Adrenal gland (tissue), 5 donors: ENCODE data around the gene ACACB.

Experiments used
- CTCF ChIP-seq, 6 experiments: fragments of 450-650 bp in 4 of 6; fragments of 200-600 bp in 2 of 6; sonication (generic) in 1 of 6; IDR thresholded peaks; 1 replicate in 5 of 6; 2 replicates in 1 of 6; pipeline versions ENCODE4 v1.5.1 to v1.8.0; 2016 to 2021; ENCODE audit warnings: antibody characterized with exemption in 6 of 6, mild to moderate bottlenecking in 2 of 6, moderate library complexity in 1 of 6
- POLR2A ChIP-seq, 2 donors: fragments of 450-650 bp; IDR thresholded peaks; one replicate each; pipeline ENCODE4 v1.6.1; 2017; ENCODE audit warnings: antibody characterized with exemption in 2 of 2, mild to moderate bottlenecking in 2 of 2, moderate library complexity in 1 of 2
- donor health status: DM: no; HTN: no; CAD: no.

- TF ChIP-seq CTCF (IDR thresholded peaks at IDR 0.05): no peak
- no peak for TF ChIP-seq POLR2A (IDR thresholded peaks at IDR 0.05)
Measured at GRCh38 chr12:109256011-109256410, 139.6 kb downstream of the ACACB start.
